ENCODE measurements around the gene HSD3B2.
A peak's percentile ranks its signal among the peaks of the same experiment; 100 is the strongest.
"Not testable (repeated sequence)": the region's sequence is repeated elsewhere in the genome, so short reads cannot be mapped to it uniquely, and the experiment has no call there.

The HSD3B2 gene

DNA sequence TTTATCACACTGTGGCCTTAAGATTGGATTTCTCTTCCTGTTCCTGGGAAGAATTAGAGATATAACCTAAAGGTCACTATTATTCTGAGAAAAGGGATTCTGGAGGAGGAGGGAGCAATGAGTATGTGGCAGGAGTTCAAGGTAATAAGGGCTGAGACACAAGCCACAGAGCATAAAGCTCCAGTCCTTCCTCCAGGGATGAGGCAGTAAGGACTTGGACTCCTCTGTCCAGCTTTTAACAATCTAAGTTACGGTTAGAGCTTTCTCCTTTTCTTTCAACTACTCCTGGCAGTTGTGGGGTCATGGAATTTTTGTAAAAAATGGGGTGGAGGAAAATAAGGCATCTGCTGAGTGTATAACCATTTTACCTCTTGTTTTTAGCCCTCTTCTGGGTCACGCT lies at the start of gene HSD3B2:
Gene HSD3B2, plus strand, starts transcription at position 201 of the 400 bp plus-strand sequence. CDS start 270 bp downstream, outside the sequence.
- no peak for DNase-seq

DNA sequence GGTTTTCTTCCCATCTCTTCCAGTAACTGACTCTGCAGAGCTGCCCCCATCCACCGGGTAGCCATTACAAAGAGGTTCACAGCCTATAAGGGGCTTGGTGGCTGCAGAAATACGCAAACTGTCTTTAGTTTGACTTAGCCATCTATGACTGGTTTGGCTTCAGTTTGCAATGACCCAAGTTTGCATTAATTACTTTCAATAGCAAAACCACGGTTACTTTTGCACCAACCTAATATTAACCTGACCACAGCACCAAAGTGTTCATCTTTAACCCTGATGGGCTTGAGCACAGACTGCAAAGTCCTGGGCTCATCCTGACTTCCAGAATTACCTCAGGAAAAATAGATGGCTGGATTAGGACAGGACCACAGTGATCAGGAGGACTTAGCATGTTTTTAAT lies 48.5 kb upstream of the HSD3B2 start:
- no peak for DNase-seq

DNA sequence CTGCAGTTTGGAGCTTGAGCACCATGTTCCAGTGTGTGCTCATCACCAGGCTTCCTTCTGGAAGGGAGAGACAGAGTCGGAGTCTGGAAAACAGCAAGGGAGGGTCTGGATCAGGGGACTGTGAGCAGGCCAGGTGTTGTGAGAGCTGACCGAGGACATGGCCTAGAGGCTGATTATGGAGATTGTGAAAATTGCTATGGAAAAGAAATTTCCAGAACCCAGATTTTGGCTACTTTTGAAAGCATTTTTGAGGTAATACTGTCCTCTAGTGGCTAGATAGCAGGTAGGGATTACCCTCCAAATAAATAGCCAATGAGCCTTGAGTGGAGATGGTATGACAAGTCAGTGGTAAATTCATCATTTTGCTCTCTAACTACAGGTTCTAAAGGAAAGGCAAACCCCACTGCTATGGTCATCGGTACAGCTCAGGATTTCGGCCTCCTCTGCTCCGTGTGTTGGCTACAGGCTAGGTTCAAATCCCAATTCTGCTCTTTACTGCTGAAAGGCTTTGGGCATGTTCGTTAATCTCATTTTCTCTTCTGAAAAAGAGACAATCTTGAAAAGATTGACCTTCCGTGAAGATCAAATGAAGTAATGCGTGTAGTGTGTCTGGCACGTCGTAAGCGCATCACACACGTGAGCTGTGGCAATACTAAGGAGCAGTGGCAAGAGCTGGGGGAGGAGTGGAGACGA lies 47.4 kb upstream of the HSD3B2 start:
- DNase-seq = peak; percentile 33

DNA sequence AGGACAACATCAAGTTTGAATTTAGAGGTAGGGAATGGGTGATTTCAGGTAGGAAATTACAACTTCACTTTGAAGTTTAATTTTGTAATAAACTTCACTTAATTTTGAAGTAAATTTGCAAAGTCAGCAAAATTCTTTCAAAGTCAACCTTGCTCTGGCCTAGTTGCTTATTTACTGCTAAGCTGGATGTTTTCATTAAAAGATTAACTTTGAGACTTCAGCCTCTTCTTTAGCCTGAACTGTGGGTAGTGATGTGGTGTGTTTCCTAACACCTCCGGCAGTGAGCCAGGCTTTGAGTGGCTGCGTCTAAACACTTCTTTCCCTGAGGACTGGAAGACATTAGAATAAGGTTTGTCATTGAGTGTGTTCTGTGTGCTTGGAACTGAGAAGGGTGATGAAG lies 46.4 kb upstream of the HSD3B2 start, which contains the start of gene HAO2:
Gene HAO2, plus strand, starts transcription at position 232 of the 400 bp plus-strand sequence. CDS start 12,301 bp downstream, outside the sequence.
- no peak for DNase-seq

DNA sequence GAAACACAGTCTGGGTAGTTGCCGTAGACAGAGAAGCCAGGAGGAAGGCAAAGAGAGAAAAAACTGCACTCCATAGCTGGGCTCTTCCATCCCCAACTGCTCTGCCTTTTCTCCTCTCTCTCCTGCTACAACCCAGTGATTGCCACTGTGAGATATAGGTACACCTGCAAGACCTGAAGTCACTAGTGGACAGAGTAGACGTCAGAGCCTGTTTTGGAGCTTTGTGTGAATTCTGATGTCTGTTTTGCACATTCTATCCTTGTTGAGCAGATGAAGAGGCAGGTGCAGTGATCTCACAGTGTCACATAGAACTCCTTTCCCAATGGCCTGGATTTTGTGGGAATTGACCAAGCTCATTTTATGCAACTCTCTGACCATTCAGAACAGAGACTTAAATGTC lies 44.2 kb upstream of the HSD3B2 start:
- no peak for DNase-seq

DNA sequence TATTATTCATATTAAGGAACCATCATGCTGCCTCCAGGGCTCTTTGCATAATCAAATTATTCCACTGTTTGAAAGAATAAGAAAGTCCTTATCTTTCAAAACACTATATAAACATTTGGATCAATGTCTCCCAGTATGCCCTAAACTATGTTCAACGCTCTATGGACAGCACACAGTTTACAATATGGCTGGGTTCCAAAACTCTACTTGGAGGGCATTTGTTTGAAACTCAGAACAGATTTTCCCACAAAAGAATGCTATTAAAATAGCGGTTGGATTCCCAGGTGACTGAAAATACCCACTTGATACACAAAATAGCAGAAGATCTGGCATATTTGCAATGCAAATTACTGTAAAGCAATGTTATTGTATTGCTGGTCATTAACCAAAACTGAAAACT lies 43.1 kb upstream of the HSD3B2 start:
- peak; percentile 48 for DNase-seq

DNA sequence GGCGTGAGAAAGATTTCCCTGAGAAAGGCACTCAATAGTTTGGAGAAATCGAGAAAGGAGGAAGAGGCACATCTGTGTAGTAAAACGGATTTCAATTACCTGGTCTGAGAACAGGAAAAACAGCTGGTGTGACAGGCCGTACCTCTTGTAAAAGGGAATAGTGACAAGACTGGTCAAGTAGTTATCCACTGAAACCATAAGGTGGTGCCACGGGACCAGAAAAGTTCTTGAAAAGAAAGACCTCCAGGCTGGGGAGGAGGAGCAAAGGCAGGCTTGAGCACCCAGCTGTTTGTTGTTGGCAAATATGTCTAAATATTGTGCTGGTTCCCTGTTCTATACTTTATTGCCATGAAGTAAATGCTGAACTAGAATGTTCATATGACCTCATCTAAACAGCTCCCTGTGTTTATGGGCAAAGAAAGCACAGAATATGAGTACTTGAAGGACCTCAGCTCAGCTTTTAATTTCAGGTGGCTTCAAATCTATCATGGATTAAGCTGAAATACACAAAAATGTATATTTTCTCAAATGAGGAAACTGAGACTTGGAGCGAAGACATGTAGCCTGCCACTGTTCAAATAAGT lies 42.4 kb upstream of the HSD3B2 start:
- peak; percentile 51 for DNase-seq

DNA sequence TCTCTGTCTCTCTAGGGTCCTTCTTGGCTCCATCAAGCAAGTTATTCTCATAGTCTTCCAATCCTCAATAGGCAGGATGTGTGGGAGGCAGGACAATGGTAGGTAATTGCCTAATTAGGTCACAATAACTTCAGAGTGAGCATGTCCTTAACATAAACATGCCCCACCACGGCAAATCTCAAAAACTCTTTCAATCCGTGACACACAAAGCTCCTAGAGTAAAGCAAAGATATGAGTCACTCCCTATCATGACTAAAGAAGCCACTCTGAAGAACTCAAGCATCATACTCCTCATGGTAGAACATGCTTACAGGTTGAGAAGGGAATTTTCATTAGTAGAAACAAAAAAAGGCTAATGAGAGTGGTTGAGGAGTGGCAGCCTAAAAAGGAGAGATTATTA lies 41.5 kb upstream of the HSD3B2 start:
- DNase-seq = no peak

DNA sequence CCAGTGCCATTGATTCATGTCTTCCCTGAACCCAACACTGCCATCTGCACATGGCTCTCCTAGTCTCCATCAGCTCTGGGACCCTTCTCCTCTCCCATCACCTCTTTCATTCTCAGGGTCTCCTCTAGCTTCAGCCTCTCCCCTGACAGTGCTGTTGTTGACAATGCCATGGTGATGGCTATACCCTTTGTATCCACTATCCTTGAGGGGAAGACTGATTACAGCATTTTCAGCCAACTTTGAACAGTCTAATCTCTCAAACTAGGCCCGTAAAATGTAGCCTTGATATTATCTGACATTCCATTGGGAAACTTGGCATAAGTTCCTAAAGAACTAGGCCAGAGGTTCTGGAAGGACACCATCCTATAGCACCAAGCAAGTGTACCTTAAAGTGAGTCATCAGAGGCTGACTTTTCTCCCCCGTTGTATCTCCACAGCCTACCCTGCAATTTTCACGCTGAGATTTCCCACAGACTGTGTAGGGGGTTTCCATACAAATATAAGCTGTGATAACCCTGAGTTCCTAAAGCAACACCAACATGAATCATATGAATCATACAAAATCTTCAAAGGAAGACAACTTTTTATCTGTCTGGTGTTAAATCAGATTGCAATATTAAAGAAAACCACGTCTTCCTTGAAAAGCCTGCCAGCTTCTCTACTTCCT lies 40.6 kb upstream of the HSD3B2 start:
- no peak for DNase-seq

DNA sequence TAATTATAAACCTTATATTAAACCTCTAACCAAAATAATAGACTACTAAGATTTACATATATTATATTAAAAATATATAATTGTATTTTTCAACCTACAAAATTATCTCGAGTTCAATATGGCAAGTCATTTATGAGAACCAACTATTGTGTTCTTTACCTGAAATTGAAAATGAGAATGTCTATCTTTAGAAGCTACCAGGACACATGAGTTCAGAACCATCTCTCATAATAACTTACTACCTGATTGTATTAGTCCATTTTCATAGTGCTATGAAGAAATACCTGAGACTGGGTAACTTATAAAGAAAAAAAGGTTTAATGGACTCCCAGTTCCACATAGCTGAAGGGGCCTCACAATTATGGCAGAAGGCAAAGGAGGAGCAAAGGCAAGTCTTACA lies 39.6 kb upstream of the HSD3B2 start:
- no peak for DNase-seq

- no peak for DNase-seq
Measured at GRCh38 chr1:119376594-119376993, 38.4 kb upstream of the HSD3B2 start.

- DNase-seq = not testable (repeated sequence)
Measured at GRCh38 chr1:119377594-119377993, 37.4 kb upstream of the HSD3B2 start.

DNA sequence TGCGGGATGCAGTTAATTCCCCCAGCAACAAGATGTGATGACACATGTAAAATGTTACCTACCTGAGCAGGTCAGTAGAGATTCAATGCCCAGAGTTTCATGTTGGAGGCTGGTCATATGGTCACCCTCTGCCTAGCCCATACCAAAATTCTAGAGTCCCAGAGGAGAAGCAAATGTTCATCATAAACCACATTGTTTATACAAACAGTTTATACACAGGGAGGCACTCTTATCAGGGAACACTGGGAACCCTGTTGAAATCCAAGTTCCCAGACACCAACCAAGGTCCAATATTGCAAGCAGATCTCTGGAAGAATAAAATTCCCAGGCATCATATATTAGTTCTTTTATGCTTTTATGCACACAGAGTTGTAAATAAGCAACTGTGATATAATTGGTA lies 35.8 kb upstream of the HSD3B2 start:
- no peak for DNase-seq

DNA sequence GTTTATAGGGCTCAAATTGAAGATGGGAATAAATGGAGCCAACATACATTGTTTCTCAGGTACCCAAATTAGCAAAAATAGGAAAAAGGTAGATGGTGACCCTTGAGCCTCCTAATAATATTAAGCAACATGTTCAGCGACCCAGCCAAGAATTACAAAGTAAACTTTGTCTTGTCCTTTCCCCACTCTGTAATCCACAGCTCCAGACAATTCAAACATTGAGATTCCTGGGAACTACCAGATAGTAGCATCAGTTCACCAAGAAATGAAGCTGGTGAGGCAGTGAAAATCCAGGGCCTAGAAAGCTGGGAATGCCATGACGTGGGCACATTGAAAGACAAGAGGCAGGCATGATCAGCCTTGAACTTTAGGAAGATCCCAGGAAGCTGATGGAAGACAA lies 34.6 kb upstream of the HSD3B2 start:
- DNase-seq = no peak

DNA sequence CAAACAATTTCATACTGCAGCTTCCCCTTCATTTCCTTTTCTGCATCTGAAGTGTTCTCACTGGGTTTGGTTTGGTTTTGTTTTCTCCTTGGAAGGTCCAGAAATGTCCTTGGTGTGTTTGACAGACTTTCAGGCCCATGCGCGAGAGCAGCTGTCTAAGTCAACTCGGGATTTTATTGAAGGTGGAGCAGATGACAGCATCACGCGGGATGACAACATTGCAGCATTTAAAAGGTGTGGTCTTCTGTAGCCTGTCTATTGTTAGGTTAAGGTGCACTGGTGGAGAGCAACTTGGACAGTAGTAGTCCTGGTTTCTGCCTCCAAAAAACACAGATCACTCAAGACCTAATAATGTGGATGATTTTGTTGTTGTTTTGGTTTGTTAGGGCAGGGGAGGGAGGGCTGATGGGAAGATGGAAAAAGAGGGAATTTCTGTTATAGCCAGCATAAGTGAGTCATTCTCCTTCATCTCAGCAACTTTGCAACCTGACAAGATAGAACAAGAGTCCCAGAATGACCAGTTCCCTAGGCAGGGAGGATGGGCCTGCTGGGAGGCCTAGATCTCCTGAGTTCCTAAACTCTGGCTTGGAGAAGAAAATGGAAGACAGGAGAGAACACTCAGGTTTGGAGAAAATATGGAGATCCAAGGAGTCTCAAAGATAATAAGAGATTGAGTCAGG lies 33.8 kb upstream of the HSD3B2 start:
- no peak for DNase-seq

DNA sequence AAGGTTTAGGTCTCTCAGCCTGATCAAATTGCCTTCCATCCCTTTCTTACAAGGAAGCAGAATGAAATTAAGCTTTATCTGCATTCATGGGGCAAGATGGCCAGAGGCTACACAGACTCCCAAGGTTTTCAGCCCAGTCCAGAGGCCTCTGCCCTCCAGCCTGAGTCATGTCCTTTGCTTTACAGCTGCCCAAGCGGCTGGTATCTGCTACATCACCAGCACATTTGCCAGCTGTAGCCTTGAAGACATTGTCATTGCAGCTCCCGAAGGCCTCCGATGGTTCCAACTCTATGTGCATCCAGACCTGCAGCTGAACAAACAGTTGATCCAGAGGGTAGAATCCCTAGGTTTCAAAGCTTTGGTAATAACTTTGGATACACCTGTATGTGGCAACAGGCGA lies 30.4 kb upstream of the HSD3B2 start:
- no peak for DNase-seq

DNA sequence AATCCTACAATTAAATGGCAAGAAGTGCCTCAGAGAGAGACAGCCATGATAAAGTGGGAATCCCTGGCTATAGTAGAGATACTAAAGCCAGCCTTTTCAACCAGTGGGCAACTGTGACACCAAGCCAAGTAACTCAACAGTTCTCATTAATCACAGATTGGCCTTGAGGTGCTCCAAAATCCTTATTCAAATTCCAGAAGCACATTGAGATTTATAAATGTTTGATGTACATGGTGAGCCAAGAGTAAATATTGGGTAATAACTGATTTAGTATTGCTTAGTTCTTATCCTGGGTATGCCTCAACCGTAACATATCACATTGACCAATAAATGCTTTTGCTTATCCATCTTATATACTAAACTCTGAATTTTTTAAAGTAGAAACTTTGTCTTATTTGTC lies 29.3 kb upstream of the HSD3B2 start:
- no peak for DNase-seq

DNA sequence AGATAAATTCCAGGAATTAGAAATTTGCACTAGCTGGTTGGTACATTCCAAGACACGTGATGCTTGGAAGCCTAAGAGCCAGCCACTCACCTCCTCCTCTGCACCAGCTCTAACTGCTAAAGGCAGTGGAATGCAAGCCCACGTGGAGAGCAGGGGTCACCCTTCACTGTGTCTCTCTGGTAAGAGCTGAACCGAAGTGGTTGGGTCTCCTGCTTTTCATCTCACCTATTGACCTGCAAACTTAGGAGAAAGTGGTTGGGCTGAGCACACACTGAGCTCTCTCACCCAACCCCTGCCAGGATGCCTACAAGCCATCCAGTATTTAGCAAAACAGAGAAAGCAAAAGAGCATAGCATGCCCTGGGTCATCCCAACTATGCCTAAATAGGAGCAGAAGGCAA lies 27.1 kb upstream of the HSD3B2 start:
- no peak for DNase-seq

DNA sequence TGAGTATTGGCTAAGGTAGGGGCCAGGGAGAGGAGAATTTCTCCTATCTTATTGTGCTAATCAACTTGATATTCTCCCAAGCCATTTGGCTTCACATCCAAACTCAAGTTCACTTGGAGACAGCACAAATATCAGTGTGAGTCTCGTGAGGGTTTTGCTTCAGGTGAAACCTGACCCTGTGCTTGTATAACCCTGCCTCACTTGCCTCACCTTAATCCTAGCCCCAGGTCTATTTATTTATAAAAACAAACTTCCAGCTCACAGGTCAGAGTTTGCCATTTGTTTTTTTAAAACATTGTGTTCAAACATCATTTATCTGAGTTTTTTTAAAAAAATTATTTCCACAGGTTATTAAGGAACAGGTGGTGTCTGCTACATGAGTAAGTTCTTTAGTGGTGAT lies 26.5 kb upstream of the HSD3B2 start:
- DNase-seq = no peak

DNA sequence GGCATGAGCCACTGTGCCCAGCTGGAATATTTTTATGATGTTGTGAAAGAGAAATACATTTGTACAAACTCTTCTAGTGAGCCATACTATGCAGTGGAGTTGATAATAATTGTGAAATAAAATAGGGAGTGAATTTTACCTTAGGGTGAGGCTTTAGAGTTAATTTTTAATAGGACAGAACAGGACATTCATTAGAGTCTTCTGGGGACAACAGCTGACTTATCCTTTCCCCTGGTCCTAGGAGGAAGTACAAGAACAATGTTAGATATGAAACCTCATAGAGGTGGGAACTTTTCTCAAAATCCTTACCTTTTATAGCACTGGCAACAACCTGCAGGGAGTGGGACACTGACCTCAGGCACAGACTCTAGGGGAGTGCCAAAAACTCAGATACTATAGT lies 24.4 kb upstream of the HSD3B2 start:
- no peak for DNase-seq

- DNase-seq = no peak
Measured at GRCh38 chr1:119391749-119392148, 23.2 kb upstream of the HSD3B2 start.

GRCh38 chr1:119394085-119394484 lies 20.9 kb upstream of the HSD3B2 start:
- DNase-seq = no peak

- DNase-seq = no peak
Measured at GRCh38 chr1:119396982-119397381, 18.0 kb upstream of the HSD3B2 start.

DNA sequence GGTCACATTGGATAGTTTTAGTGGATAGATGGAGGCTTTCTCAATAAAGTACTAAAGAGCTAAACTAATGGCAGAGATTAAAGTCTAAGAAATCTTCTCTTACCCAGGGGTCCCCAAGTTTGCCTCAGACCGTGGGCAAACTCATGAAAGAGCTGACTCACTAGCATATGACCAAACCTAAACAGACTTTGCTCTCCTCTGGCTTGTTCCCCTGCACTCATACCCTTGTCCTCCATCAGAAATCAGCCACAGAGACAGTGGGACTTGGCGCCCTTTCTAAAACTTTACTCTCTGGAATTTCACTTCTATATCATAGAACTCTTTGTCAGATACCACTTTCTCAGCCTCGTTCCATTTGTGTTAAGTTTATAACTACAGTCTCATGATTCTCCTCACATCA lies 17.0 kb upstream of the HSD3B2 start:
- no peak for DNase-seq
